NCI-H2196 (cell line): ENCODE measurements around the gene NDRG4.

ENCODE experiments used
- DNase-seq: peaks from one replicate; lab custom pipeline; 2025; ENCODE audit not compliant: unreplicated experiment; lab: John Stamatoyannopoulos, UW

NDRG4 gene

GRCh38 chr16:58499615-58500351 is at the start of gene NDRG4:
NDRG4 (plus strand) TSS chr16:58500143; CDS start chr16:58500249, 106 bp downstream.
- DNase-seq = peak; percentile 79

- no peak for DNase-seq
These were observed 49.4 kb upstream of the NDRG4 start for GRCh38 chr16:58450590-58450989.

- no peak for DNase-seq
These were observed 48.7 kb upstream of the NDRG4 start for GRCh38 chr16:58451265-58451689.

GRCh38 chr16:58451945-58452401 is 48.0 kb upstream of the NDRG4 start:
- DNase-seq = no peak

GRCh38 chr16:58452640-58453039 is 47.3 kb upstream of the NDRG4 start:
- no peak for DNase-seq

GRCh38 chr16:58454178-58454577 is 45.8 kb upstream of the NDRG4 start:
- DNase-seq = no peak

- no peak for DNase-seq
These were observed 45.1 kb upstream of the NDRG4 start for GRCh38 chr16:58454856-58455255.

GRCh38 chr16:58455750-58456149 is 44.2 kb upstream of the NDRG4 start:
- DNase-seq = no peak

- no peak for DNase-seq
These were observed 43.8 kb upstream of the NDRG4 start for GRCh38 chr16:58456193-58456592.

GRCh38 chr16:58458606-58459343 is 41.2 kb upstream of the NDRG4 start:
- no peak for DNase-seq

- peak; percentile 4 for DNase-seq
These were observed 40.4 kb upstream of the NDRG4 start for GRCh38 chr16:58459344-58460218.

GRCh38 chr16:58460219-58460610 is 39.7 kb upstream of the NDRG4 start:
- no peak for DNase-seq

GRCh38 chr16:58461056-58461455 is 38.9 kb upstream of the NDRG4 start:
- no peak for DNase-seq

- DNase-seq = no peak
These were observed 38.3 kb upstream of the NDRG4 start for GRCh38 chr16:58461640-58462039.

- DNase-seq = no peak
These were observed 37.9 kb upstream of the NDRG4 start for GRCh38 chr16:58462089-58462488.

- no peak for DNase-seq
These were observed 37.4 kb upstream of the NDRG4 start for GRCh38 chr16:58462499-58462996.

GRCh38 chr16:58462997-58463941 is 36.7 kb upstream of the NDRG4 start:
- DNase-seq = no peak

GRCh38 chr16:58464047-58464915 is 35.7 kb upstream of the NDRG4 start:
- no peak for DNase-seq
